Activated effector memory CD4-positive, alpha-beta T cell treated with Interleukin-2 at 50 U/mL for 16 hours (primary cell): ENCODE results near the gene RBM19.
"Not testable (repeated sequence)": the region's sequence is repeated elsewhere in the genome, so short reads cannot be mapped to it uniquely, and the experiment has no call there.

Experiments
- DNase-seq: peaks from one replicate; pipeline ENCODE4 v3.0.0-alpha.2; 2020

Gene RBM19

GRCh38 chr12:113965951-113966797, at the start of gene RBM19:
Gene RBM19 (minus strand): TSS chr12:113966325. CDS start chr12:113966227, 98 bp downstream.
- DNase-seq: peak; percentile 94

GRCh38 chr12:114015851-114016250, 49.7 kb upstream of the RBM19 start:
- no peak for DNase-seq

- no peak for DNase-seq
Observed at GRCh38 chr12:114013575-114014345, 47.6 kb upstream of the RBM19 start.

GRCh38 chr12:114012744-114013431, 46.8 kb upstream of the RBM19 start:
- DNase-seq: no peak

GRCh38 chr12:114011711-114012110, 45.6 kb upstream of the RBM19 start:
- DNase-seq: no peak

GRCh38 chr12:114006482-114007425, 40.6 kb upstream of the RBM19 start:
- no peak for DNase-seq

GRCh38 chr12:114004402-114004801, 38.3 kb upstream of the RBM19 start:
- no peak for DNase-seq

- no peak for DNase-seq
Observed at GRCh38 chr12:114003286-114003685, 37.2 kb upstream of the RBM19 start.

GRCh38 chr12:114001511-114002340, 35.6 kb upstream of the RBM19 start:
- DNase-seq: no peak

- DNase-seq: no peak
Observed at GRCh38 chr12:114000861-114001260, 34.7 kb upstream of the RBM19 start.

GRCh38 chr12:114000261-114000660, 34.1 kb upstream of the RBM19 start:
- not testable (repeated sequence) for DNase-seq

GRCh38 chr12:113997365-113997764, 31.2 kb upstream of the RBM19 start:
- DNase-seq: no peak

GRCh38 chr12:113996026-113996425, 29.9 kb upstream of the RBM19 start:
- DNase-seq: no peak

GRCh38 chr12:113994051-113994450, 27.9 kb upstream of the RBM19 start:
- no peak for DNase-seq

GRCh38 chr12:113992751-113993150, 26.6 kb upstream of the RBM19 start:
- DNase-seq: not testable (repeated sequence)

GRCh38 chr12:113991224-113992044, 25.3 kb upstream of the RBM19 start:
- no peak for DNase-seq

GRCh38 chr12:113990250-113991223, 24.4 kb upstream of the RBM19 start:
- DNase-seq: no peak

- DNase-seq: no peak
Observed at GRCh38 chr12:113988976-113989375, 22.9 kb upstream of the RBM19 start.

- no peak for DNase-seq
Observed at GRCh38 chr12:113988064-113988451, 21.9 kb upstream of the RBM19 start.
